HFFc6 (cell line): ENCODE data around the gene VAT1. TPM values are rescaled to one million over a fixed set of nuclear protein-coding genes. Genes with fewer than 3 reads are reported as not detected.
"Not testable (repeated sequence)": the region's sequence is repeated elsewhere in the genome, so short reads cannot be mapped to it uniquely, and the experiment has no call there.

Source experiments
- DNase-seq: peaks from one replicate; pipeline ENCODE4 v3.0.0-alpha.2; 2018
- H3K27ac Mint-ChIP-seq: 2 replicates; pipeline ENCODE4 v1.8.0; 2020; ENCODE audit warnings: mild to moderate bottlenecking, mixed read lengths
- H3K27me3 Mint-ChIP-seq: 2 replicates; pipeline ENCODE4 v1.8.0; 2021; ENCODE audit warnings: mild to moderate bottlenecking, moderate library complexity, mixed read lengths; ENCODE audit not compliant: insufficient read depth
- H3K36me3 Mint-ChIP-seq: 2 replicates; pipeline ENCODE4 v1.8.0; 2021; ENCODE audit warnings: low read depth, mixed read lengths
- H3K4me1 Mint-ChIP-seq: 2 replicates; pipeline ENCODE4 v1.8.0; 2020; ENCODE audit warnings: low read depth, mixed read lengths
- H3K4me3 Mint-ChIP-seq: 2 replicates; pipeline ENCODE4 v1.8.0; 2020; ENCODE audit warnings: mild to moderate bottlenecking, moderate library complexity, mixed read lengths
- H3K9me3 Mint-ChIP-seq: 2 replicates; pipeline ENCODE4 v1.8.0; 2020; ENCODE audit warnings: mild to moderate bottlenecking, mixed read lengths
- total RNA-seq, 6 experiments: library from RNA; stranded (reverse); fragmentation: NEBNext Ultra II Directional; extraction: Animal tissue kit (Norgen Biotek cat#: 25700); gene quantifications; 2 replicates in 1 of 6; 3 replicates in 5 of 6; pipeline ENCODE4 v1.2.3, GENCODE V29; 2021
- TF ChIP-seq, protein P1 (sequence below): fragments of 200-600 bp; sonication (generic); IDR thresholded peaks from 2 replicates; pipeline ENCODE4 v1.5.0; 2021; ENCODE audit warnings: antibody characterized with exemption, mild to moderate bottlenecking

VAT1 gene
- total RNA-seq, 6 experiments from 2014 or later: 150 to 274 (median 244) TPM

DNA sequence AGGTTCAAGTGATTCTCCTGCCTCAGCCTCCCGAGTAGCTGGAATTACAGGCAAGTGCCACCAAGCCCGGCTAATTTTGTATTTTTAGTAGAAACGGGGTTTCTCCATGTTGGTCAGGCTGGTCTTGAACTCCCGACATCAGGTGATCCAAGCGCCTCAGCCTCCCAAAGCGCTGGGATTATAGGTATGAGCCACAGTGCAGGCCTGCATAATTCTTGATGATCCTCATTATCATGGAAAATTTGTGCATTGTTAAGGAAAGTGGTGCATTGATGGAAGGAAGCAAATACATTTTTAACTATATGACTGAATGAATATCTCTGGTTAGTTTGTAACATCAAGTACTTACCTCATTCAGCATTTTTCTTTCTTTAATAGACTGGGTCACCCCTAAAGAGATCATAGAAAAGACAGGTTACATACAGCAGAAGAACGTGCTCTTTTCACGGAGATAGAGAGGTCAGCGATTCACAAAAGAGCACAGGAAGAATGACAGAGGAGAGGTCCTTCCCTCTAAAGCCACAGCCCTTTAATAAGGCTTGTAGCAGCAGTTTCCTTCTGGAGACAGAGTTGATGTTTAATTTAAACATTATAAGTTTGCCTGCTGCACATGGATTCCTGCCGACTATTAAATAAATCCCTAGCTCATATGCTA, 40.9 kb upstream of the VAT1 start:
- Mint-ChIP-seq H3K9me3 (no peaks in the 10 kb centered on the region), H3K4me1 (no peaks in the 10 kb centered on the region), H3K4me3 (no peak overlapping the region), H3K27me3 (no peaks in the 10 kb centered on the region; the same call in 1 of the 2 replicates), H3K27ac (no peak overlapping the region), H3K36me3 (peaks cover 4% of the 10 kb centered on the region; the same call in 1 of the 2 replicates)
- DNase-seq: no peak
- TF ChIP-seq, protein P1, sequence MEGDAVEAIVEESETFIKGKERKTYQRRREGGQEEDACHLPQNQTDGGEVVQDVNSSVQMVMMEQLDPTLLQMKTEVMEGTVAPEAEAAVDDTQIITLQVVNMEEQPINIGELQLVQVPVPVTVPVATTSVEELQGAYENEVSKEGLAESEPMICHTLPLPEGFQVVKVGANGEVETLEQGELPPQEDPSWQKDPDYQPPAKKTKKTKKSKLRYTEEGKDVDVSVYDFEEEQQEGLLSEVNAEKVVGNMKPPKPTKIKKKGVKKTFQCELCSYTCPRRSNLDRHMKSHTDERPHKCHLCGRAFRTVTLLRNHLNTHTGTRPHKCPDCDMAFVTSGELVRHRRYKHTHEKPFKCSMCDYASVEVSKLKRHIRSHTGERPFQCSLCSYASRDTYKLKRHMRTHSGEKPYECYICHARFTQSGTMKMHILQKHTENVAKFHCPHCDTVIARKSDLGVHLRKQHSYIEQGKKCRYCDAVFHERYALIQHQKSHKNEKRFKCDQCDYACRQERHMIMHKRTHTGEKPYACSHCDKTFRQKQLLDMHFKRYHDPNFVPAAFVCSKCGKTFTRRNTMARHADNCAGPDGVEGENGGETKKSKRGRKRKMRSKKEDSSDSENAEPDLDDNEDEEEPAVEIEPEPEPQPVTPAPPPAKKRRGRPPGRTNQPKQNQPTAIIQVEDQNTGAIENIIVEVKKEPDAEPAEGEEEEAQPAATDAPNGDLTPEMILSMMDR: no peak

DNA sequence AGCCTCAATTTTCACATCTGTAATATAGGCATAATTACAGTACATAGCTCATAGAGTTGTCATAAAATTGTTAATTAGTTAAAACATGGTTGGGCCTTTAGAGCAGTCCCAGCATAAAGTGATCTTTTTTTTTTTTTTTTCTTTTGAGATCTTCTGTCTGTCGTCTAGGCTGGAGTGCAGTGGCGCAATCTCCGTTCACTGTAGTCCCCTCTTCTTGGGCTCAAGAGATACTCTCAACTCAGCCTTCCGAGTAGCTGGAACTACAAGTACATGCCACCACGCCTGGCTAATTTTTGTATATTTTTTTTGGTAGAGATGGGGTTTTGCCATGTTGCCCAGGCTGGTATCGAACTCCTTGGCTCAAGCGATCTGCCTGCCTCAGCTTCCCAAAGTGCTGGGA, 33.9 kb upstream of the VAT1 start:
- H3K4me3 Mint-ChIP-seq: no peak overlapping the region
- DNase-seq: no peak
- no peaks in the 10 kb centered on the region; the same call in 1 of the 2 replicates for H3K27me3 Mint-ChIP-seq
- H3K4me1 Mint-ChIP-seq: no peaks in the 10 kb centered on the region
- H3K27ac Mint-ChIP-seq: no peak overlapping the region
- no peaks in the 10 kb centered on the region for H3K9me3 Mint-ChIP-seq
- TF ChIP-seq, protein P1: no peak
- peaks cover 11% of the 10 kb centered on the region for H3K36me3 Mint-ChIP-seq

DNA sequence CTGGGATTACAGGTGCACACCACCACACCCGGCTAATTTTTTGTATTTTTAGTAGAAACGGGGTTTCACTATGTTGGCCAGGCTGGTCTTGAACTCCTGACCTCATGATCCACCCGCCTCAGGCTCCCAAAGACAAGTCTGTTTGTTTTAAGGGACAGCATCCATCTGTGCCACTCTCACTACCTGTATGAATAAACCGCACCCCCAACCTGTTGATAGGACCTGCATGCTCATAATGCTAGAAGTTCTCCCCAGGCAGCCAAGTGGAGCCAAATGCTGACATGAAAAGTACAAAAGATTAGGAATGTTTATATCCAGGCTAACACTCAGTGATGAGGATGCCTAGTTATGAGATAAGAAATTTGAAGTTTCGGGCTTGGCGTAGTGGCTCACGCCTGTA, 30.8 kb upstream of the VAT1 start:
- not testable (repeated sequence) for H3K4me1 Mint-ChIP-seq, H3K27ac Mint-ChIP-seq, H3K27me3 Mint-ChIP-seq, H3K9me3 Mint-ChIP-seq, H3K4me3 Mint-ChIP-seq, DNase-seq
- H3K36me3 Mint-ChIP-seq: peaks cover 23% of the 10 kb centered on the region

DNA sequence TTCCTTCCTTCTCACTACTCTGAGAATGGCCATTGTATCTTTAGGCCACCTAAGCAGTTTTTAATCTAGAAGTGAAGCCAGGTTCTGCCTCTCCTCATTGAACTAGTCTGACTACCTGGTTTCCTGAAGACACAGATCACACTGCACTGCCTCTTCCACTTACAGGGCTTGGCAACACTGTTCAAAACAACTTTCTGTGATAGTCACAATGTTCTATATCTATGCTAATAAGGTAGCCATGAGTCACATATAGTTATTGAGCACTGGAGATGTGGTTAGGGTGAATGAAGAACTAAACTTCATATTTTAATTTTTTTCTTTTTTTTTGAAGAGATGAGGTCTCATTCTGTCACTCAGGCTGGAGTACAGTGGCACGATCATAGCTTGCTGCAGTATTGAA, 29.8 kb upstream of the VAT1 start:
- Mint-ChIP-seq H3K36me3 (peaks cover 23% of the 10 kb centered on the region), H3K4me1 (no peaks in the 10 kb centered on the region), H3K27ac (no peak overlapping the region), H3K9me3 (no peaks in the 10 kb centered on the region), H3K27me3 (no peaks in the 10 kb centered on the region; the same call in 1 of the 2 replicates), H3K4me3 (no peak overlapping the region)
- no peak for DNase-seq
- TF ChIP-seq, protein P1: no peak

DNA sequence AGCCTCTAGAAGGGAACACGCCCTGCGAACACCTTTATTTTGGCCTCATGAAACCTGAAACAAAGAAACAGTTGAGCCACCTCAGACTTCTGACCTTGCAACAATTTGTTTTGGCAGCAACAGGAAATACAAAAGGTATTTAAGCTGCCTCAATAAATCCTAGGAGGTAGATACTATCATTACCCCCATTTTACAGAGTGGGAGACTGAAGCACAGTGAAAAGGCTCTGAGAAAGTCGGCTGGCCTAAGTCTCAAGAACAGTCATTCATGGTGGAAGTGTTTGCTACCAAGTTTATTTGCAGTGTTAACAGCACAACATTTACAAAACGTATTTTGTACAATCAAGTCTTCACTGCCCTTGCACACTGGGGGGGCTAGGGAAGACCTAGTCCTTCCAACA, 21.8 kb upstream of the VAT1 start:
- no peaks in the 10 kb centered on the region for H3K36me3 Mint-ChIP-seq
- DNase-seq: no peak
- TF ChIP-seq, protein P1: no peak
- no peaks in the 10 kb centered on the region; the same call in 1 of the 2 replicates for H3K27me3 Mint-ChIP-seq
- H3K27ac Mint-ChIP-seq: no peak overlapping the region
- no peak overlapping the region for H3K4me3 Mint-ChIP-seq
- peaks cover 21% of the 10 kb centered on the region for H3K4me1 Mint-ChIP-seq
- no peaks in the 10 kb centered on the region for H3K9me3 Mint-ChIP-seq

DNA sequence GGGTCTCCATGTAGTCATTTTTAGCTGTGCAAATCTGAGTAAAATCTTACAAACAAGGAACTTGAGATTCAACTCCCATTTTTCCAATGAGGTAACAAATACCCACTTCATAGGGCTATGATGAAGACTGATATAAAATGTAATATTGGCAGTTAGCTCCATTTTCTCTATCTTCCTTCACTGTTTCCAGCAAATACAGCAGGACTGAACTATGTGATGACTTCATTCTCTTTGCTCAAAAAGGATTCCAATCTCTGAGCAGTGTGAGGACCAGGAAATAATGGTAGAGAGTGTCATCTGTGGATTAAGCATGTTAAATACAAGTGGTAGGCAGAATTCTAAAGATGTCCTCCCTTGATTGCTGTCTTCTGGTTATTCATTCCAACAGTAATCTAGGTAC, 21.1 kb upstream of the VAT1 start:
- H3K4me3 Mint-ChIP-seq: no peak overlapping the region

More for the DNA sequence above, 21.1 kb upstream of the VAT1 start:
- peak overlapping the region; percentile 32; the same call in 1 of the 2 replicates for H3K27ac Mint-ChIP-seq
- peak; percentile 17 for DNase-seq
- H3K27me3 Mint-ChIP-seq: no peaks in the 10 kb centered on the region; the same call in 1 of the 2 replicates
- peaks cover 21% of the 10 kb centered on the region for H3K4me1 Mint-ChIP-seq
- TF ChIP-seq, protein P1: no peak
- H3K9me3 Mint-ChIP-seq: no peaks in the 10 kb centered on the region
- H3K36me3 Mint-ChIP-seq: no peaks in the 10 kb centered on the region
